ENCODE measurements around the gene RNASE11. TPM values are rescaled to one million over a fixed set of nuclear protein-coding genes. Genes with fewer than 3 reads are reported as not detected.

Gene RNASE11
- not detected in 5 replicates for total RNA-seq (2022; extraction: Qiagen RNA extraction; ENCODE audit: low read depth)

GRCh38 chr14:20587489-20588154 is at the start of gene RNASE11:
Gene RNASE11, minus strand, starts transcription at chr14:20588001.

DNA sequence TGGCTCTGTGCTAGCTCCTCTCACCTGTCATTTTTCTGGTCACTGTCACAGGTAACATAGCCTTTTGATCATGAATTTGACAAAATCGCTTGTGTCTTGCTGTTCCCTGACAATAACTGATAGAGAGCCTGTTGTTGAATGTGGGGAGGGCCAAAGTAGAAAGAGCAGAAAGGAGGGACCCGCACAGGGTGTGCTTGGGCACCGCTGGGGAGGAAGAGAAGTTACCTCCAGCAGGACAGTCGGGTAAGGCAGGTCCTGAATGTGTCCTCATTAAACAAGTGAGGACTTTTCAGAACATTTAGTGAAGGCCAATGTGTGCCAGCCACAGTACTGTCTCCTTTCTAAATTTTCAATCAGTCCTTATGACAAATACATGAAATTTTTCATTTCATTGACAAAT is 3.4 kb upstream of the RNASE11 start, which contains the start of gene RNASE12:
Gene RNASE12 (minus strand): TSS at position 142 of the 400 bp plus-strand sequence. CDS start 653 bp downstream, outside the sequence.

GRCh38 chr14:20560961-20561360 is 26.8 kb downstream of the RNASE11 start, which contains the start of gene RNASE9:
Gene RNASE9, minus strand, starts transcription at chr14:20561047.

Other genes with a start within 250 kb of the RNASE11 start
- 19.6 to 28.9 TPM (median 20.4 TPM) in 5 replicates for gene PARP2, start 244.4 kb downstream of the RNASE11 start, total RNA-seq (2022; extraction: Qiagen RNA extraction; ENCODE audit: low read depth)
- gene TEP1, start 174.5 kb downstream of the RNASE11 start, total RNA-seq (2022; extraction: Qiagen RNA extraction; ENCODE audit: low read depth): 9.1 to 13.3 TPM (median 9.9 TPM) in 5 replicates
- gene KLHL33, start 151.8 kb downstream of the RNASE11 start, total RNA-seq (2022; extraction: Qiagen RNA extraction; ENCODE audit: low read depth): not detected in 5 replicates
- 19.0 to 28.9 TPM (median 25.5 TPM) in 5 replicates for gene OSGEP, start 133.2 kb downstream of the RNASE11 start, total RNA-seq (2022; extraction: Qiagen RNA extraction; ENCODE audit: low read depth)
- 248 to 284 TPM (median 259 TPM) in 5 replicates for gene APEX1, start 132.8 kb downstream of the RNASE11 start, total RNA-seq (2022; extraction: Qiagen RNA extraction; ENCODE audit: low read depth)
- 26.3 to 41.0 TPM (median 34.0 TPM) in 5 replicates for gene PIP4P1, start 126.6 kb downstream of the RNASE11 start, total RNA-seq (2022; extraction: Qiagen RNA extraction; ENCODE audit: low read depth)
- gene PNP, start 118.6 kb downstream of the RNASE11 start, total RNA-seq (2022; extraction: Qiagen RNA extraction; ENCODE audit: low read depth): 148 to 204 TPM (median 152 TPM) in 5 replicates
- gene RNASE10, start 82.5 kb downstream of the RNASE11 start, total RNA-seq (2022; extraction: Qiagen RNA extraction; ENCODE audit: low read depth): 0.20 to 0.40 TPM (median 0.27 TPM) in 5 replicates
- gene RNASE9, start 27.0 kb downstream of the RNASE11 start, total RNA-seq (2022; extraction: Qiagen RNA extraction; ENCODE audit: low read depth): not detected in 5 replicates
- not detected in 5 replicates for gene RNASE12, start 3.4 kb upstream of the RNASE11 start, total RNA-seq (2022; extraction: Qiagen RNA extraction; ENCODE audit: low read depth)
- gene OR6S1, start 53.7 kb upstream of the RNASE11 start, total RNA-seq (2022; extraction: Qiagen RNA extraction; ENCODE audit: low read depth): not detected in 5 replicates
- gene RNASE4, start 96.6 kb upstream of the RNASE11 start, total RNA-seq (2022; extraction: Qiagen RNA extraction; ENCODE audit: low read depth): 4.3 to 9.6 TPM (median 7.4 TPM) in 5 replicates
- gene ANG, start 100.8 kb upstream of the RNASE11 start, total RNA-seq (2022; extraction: Qiagen RNA extraction; ENCODE audit: low read depth): 7.8 to 11.1 TPM (median 10.5 TPM) in 5 replicates
- gene EDDM3A, start 157.9 kb upstream of the RNASE11 start, total RNA-seq (2022; extraction: Qiagen RNA extraction; ENCODE audit: low read depth): not detected in 5 replicates
- not detected in 5 replicates for gene EDDM3B, start 180.4 kb upstream of the RNASE11 start, total RNA-seq (2022; extraction: Qiagen RNA extraction; ENCODE audit: low read depth)
- not detected in 5 replicates for gene RNASE6, start 193.3 kb upstream of the RNASE11 start, total RNA-seq (2022; extraction: Qiagen RNA extraction; ENCODE audit: low read depth)
- gene RNASE1, start 214.8 kb upstream of the RNASE11 start, total RNA-seq (2022; extraction: Qiagen RNA extraction; ENCODE audit: low read depth): 0.19 to 0.33 TPM (median 0.27 TPM) in 3 of 5 replicates, not detected in the others